GM19099 (cell line): ENCODE measurements around the gene EFS.

Experiments used
- POLR2A ChIP-seq: IDR thresholded peaks from 3 replicates; pipeline ENCODE4 v1.6.1; 2011; ENCODE audit warnings: low read depth; ENCODE audit not compliant: insufficient read length; ENCODE audit errors: extremely low read depth

Gene EFS

DNA sequence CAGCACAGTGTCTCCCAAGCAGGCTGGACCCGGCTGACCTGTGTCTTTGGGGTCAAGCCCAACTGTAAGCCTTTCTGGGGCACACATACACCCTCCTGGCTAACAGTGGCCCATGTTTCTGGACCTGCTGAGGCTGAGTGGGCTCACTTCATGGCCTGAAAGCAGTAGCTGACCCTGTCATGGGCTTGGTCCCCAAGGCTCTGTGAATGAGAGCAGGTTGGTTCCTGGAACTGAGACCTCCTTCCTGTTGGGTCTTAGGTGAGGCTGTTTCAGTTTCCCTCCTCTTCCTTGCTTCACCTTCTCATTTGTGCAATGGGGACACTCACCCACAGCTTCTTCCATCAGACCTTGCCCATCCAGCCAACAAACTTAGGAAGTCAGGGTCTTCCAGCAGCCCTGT lies 6.9 kb upstream of the EFS start:
- no peak for TF ChIP-seq POLR2A

DNA sequence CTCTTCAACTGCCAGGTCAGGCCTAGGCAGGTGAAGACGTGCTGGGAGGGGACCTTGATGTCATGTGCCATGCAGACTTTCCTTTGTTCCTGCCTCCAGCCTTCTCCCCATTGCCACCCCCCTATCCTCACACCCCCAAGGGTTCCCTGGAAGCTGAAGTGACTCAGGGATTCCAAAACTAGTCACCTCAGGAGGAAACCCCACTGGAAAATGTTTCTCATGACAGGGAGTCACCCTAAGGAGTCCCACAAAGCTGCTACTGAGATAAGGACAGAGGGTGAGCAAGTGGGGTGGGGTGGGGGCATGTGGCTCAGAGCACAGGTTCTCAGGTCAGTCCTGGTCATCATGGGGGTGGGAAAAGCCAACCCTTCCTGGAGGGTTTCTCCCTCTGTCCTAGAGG lies 5.2 kb upstream of the EFS start:
- TF ChIP-seq POLR2A: no peak

DNA sequence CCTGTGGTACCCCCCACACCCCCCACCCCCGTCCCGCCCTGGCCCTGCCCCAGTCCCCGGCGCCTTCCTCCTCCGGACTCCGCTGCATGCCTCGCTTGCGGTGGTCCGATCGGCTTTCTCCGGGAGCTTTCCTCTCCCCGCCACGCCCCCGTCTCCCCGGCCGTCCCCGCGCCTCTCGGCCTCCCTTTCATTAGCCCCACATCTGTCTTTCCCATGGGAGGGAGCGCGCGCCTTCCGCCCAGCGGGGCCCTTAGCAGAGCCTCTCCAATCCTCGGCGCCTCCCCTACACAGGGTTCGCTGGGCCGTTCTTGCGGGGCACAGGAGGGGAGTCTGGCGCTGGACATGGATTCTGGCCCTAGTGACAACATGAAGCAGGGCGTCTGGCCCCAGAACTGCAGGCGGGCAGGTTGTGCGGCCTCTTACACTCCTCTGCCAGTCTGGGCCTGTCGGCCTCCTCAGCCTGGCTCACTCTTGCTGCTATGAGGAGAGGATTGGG lies 1.5 kb upstream of the EFS start:
- no peak for TF ChIP-seq POLR2A

DNA sequence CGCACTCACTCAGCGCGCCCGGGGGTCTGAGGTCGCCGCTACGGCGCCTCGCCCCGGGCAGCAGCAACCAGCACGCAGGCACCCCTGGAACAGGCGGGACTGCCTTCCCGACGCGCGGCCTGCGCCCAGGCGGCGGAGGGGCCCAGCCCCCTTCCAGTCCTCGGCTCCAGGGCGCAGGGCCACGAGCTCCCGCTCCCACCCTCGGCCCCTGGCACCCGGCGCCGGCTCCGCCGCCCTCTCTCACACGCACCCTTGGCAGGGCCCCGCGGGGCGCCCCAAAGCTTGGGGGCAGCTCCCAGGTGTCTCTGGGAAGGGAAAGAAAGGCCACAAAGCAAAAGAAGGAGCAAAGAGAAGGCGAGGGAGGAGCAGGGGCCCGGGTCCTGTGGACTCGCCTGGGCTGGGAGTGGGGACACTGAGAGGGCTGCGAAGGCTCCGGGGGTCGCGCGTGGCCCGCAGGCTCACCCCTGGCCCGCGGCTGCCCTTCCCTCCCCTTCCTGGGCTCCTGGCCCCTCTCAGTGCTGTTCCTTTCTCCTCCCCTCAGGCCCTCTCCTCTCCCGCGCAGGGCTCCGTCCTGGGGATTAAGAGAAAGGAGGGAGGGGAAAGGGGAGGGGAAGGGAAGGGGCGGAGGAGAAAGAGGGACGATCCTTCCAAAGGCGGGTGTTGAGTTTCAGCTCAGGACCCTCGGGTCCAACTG lies 907 bp upstream of the EFS start:
- TF ChIP-seq POLR2A: no peak

DNA sequence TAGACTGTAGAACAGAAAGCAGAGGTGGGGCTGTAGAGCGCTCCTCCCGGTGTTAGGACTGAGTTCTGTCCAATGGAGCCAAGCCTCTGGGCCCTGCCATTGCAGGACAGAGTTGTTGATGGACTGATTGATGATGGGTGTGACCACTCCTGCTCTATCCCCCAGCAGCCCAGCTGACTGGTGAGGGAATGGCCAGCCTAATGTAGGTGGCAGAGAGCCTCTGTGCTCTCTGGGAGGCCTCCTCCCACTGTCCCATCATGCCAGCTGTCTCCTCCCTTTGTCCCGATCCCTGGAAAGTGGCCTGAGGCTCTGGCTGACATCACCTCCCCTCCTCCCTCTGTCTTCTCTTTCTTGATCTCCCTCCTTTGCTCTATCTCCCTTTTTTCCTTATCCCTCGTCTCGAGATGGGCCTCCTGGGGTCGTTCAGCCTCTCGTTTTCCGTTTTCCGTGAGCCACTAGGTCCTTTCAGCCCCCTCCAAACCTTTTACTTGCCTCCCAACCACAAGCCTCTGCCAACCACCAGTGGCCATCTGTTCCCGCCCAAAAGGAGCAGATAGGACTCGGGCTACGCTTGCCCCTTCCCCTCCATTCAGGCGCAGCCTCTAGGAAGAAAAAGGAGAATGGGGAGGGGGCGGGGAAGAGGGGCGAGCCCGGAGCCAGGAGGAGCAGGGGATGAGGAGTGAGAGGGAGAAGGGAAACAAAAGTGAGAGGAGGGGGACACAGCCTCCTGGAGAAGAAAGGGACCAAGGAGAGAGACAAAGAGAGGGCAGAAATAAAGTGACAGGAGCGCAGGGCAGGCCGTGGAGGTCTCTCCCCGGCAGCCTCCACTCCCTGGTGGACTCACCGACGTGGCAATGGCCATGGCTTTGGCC lies 572 bp downstream of the EFS start:
- TF ChIP-seq POLR2A: no peak

DNA sequence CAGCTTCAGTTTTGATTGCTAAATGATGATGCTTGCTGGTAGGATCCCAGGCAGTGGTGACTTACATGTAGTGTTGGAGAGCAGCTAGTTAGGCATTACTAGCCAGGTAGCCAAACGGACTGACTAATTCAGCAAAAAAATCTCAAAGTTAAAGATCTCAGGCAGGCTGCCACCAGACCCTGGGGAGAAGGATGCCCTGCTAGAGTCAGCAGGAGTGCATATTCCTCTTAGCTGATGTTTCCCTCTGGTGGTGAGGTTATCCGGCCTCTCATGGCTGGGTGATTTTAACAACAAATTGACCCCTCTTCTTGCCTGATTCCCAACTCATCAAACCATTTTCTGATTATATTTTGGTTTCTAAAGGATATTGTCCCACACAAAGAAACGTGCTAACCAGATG lies 2.8 kb downstream of the EFS start:
- no peak for TF ChIP-seq POLR2A

DNA sequence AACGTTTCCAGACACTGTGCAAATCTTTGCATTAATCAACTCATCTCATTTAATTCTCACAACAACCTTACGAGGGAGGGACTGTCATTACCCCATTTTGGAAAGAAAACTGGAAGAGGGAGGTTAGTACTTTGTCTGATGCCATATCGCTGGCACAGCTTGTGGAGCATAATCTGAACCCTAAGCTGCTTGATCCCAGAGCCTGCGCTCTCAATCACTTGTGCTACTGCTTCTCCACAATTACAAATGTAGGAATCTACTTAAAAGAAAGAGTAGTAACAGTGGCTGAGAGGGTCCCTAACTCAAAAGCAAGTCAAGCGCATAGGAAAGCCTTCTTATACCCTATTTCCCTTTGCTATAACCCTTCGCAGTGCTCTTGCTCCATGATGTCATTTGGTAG lies 3.2 kb downstream of the EFS start:
- no peak for TF ChIP-seq POLR2A

DNA sequence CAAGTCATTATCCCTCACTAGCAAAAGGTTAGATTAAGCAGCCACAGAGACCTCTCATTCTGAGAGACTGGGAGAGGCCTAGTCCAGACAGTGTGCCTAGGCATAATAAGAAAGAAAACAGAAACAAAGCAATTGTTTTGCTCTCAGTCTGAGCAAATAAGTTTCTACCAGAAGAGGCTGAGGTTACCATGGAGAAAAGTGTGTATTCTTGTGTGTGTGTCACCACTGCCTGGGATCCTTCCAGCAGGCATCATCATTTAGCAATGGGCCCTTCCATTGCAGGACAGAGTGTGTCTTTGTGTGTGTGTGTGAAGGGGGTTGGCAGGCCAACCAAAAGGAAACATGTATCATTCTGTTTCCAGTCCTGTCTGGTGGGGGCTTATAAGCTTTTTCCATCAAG lies 3.7 kb downstream of the EFS start:
- no peak for TF ChIP-seq POLR2A

DNA sequence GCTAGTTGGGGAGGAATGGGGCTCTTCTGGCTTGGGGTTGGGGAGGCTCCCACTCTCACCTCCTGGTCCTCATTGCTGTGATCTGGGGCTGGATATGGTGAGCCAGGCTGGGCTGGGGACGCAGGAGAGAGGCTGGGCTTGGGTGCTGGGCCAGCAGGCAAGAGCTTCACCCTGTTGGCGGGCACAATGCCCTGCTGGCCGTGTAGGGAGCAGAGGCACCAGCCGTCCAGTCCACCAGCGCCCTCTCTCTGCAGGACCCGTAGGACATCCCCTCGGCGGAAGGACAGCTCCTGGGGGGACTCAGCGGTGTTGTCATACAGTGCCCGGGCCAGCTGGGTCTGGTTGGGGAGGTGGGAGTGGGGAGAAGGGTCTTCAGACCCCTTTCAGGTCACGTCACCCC lies 4.5 kb downstream of the EFS start:
- TF ChIP-seq POLR2A: no peak

DNA sequence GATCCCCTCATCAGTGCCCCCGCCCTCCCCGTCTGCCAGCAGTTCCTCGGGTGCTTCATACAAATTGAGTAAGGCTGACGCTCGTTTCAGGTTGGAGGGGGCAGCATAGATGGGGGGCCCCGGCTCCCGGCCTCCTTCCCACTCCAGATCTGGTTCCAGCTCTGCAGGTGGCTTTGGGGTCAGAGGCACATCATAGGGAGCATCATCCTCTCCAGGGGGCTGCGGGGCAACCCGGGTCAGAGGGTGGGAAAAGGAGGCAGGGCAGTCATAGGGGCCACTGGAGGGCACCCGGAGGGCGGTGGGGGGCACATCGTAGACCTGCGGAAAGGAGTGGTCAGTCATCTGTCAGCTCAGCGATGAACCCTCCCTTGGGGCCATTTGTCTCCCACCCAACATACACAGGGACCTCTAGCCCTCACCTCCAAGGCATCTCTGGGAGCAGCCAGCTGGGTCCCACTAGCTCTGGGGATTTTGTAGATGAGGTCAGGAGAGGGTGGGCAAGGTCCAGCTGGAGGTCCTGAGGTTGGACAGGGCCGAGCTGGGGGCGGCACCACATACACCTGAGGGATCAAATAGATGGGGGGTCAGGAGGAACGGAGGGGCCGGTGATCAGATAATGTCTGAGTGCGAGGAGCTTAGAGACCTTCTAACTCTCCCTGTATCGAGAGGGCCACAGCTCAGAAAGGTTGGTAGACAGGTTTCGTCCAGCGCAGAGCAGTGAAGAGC lies 5.1 kb downstream of the EFS start:
- no peak for TF ChIP-seq POLR2A

DNA sequence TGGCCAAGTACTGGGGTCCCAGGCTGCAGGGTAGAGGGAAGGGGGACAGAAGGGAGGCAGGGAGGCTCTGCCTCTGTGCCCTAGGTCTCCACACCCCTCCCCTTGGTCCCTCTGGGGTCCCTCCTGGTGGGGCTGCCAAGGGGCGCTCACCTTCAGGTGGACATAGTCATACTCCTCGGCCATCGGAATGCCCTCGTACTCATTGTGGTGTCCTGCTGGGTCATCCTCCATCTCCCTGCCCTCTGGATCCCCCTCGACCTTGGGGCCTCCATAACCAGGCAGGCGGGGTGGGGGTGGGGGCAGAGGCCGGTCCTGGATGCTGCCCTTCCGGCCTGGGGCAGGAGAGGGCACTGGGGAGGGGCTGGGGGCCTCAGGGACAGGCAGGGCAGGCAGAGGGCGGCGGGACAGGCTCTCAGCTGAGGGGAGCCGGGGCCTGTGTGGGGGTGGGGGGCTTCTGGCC lies 5.8 kb downstream of the EFS start:
- no peak for TF ChIP-seq POLR2A

DNA sequence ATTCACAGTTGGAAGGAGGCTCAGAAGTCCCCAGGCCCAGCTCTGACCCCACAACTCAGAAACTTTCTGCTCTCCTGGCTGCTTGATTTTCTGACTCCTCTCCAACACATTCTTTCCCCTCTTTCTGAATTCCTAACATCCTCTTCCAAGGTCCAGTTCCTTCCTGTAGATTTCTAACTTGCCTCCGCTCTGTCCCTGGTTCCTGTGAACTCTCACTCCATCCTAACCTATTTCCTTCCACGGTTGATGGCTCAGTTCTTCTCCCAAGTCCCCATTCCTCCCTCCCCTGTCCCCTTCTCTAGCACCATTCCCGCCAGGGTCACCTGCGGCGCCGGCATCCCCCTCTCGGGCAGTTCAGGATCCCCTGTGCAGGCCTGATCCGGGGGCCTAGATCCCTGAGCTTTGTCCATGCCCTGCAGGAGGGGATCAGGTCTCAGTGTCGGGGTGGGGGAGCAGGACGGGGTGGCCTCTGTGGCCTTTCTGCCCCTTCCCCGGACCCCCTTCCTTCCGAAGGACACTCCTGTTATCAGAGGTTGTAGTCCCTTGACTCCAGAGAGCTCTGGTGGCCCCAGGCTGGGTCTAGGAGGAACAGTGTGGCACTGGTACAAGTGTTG lies 6.3 kb downstream of the EFS start:
- TF ChIP-seq POLR2A: no peak

DNA sequence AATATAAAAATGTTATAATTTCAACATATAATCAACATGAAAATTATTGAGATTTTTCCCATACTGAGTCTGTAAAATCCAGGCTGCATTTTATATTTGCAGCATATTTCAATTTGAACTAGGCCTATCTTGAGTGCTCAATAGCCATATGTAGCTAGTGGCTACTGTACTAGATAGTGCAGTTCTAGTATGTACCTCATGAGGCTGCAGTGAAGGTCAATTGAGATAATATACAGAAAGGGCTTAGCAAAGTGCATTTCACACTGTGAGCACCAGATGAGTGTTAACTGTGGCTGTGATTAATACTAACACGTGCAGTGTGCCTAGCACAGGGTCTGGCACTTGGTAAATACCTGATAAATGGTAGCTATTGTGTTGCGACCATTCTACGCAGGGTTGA lies 6.9 kb downstream of the EFS start:
- no peak for TF ChIP-seq POLR2A

DNA sequence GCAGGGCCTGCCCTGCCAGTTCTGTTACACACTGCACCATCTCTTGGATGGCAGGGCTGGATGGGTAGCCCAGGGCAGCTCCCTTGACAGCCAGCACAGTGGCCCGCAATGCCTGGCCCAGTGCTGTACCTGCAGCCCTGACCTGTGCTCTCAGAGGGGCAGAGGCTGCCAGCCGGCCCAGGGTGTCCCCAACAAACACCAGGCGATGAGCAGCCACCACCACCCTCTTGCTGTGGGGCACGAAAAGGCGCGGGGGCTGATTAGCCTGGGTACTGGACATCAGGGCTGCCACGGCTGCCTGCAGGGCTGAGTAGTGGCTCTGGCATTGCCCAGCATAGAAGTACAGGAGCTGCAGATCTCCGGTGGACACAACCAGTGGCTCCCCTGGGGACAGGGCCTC lies 7.7 kb downstream of the EFS start:
- no peak for TF ChIP-seq POLR2A

DNA sequence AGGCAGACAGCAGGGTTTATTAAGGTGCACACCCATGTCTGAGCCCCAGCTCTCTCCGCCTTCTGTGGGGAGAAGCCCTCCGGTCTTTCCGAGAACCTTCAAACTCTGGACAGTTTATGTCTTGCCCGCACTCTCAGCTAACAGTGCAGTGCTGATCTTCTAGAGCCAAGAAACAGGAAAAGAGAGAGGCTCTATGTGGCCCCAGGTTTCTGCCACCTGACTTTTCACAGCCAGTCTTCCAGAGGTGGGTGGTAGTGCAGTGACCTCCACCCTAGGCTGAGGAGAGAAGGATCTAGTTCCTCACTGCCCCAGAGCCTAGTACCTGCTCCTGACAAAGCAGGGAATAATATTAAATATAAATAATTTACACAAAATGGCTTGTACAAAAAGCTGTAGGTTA lies 8.3 kb downstream of the EFS start:
- no peak for TF ChIP-seq POLR2A
